Skin of body (tissue), 2 donors: ENCODE results near the gene AURKAIP1. TPM values are rescaled to one million over a fixed set of nuclear protein-coding genes. Genes with fewer than 3 reads are reported as not detected.
"Not testable (repeated sequence)": the region's sequence is repeated elsewhere in the genome, so short reads cannot be mapped to it uniquely, and the experiment has no call there.

ENCODE experiments used
- DNase-seq: peaks from one replicate; lab custom pipeline; 2025; lab: John Stamatoyannopoulos, UW
- total RNA-seq: library from RNA; depleted of rRNA; stranded (reverse); fragments of >200 nt; gene quantifications from one replicate; pipeline ENCODE4 v1.2.3, GENCODE V29; 2014

The AURKAIP1 gene
- 35.0 TPM for total RNA-seq

DNA sequence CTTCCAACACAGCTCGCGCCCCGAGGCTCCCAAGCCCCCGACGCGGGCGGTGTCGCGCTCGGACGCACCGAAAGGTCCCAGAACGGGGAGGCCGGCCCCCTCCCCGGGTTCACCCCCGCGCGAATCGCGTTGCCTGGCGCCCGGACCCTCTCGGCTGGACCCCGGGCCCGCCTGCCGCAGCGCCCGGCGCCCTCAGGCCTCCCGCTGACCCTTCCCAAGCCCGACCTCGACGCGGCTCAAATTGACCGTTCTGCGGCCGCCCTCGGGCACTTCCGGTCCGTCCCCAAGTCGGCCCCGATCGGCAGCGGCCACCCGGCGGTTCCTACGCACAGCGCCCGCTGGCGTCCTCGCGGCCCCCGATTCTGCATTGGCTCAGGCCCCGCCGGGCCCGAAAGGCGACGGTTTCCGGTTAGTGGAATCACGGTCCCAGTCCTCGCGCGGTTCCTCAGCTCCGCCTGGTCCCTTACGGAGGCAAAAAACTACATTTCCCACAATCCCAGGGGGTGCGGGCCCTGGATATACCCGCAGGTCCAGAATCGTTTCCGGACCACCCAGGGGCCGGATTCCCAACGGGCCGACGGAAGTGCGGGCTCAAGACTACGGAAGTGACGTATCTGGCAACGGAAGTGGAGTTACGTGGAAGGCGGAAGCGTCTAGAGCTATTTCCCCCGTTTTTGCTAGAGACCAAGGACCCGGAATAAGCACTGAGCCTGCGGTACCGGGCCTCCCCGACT lies at the start of gene AURKAIP1:
AURKAIP1 (minus strand) TSS at position 279 of the 734 bp plus-strand sequence. CDS start 451 bp downstream, outside the sequence.
- peak; percentile 100 for DNase-seq

DNA sequence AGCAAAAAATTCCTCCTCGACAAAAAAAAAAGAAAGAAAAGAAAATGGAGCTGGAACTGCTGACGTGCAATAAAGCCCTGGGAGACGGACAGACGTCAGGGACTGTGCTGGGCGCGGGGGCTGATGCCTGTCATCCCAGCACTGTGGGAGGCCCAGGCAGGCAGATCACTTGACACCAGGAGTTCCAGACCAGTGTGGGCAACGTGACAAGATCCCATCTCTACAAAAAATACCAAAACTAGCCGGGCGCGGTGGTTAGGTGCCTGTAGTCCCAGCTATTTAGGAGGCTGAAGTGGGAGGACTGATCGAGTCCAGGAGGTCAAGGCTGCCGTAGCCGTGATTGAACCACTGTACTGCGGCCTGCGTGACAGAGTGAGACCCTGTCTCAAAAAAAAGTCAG lies 49.7 kb upstream of the AURKAIP1 start:
- no peak for DNase-seq

DNA sequence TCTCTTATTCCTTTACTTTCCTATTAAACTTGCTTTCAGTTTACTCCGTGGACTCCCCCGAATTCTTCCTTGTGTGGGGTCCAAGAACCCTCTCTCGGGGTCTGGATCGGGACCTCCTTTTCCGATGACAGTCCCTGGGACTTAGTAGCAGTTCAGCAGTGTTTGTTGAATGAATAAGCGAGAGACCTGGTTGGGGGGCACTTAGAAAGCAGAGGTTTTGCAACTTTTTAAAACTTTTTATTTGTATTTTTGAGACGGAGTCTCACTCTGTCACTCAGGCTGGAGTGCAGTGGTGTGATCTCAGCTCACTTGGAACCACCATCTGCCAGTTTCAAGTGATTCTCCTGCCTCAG lies 48.2 kb upstream of the AURKAIP1 start:
- DNase-seq: no peak

DNA sequence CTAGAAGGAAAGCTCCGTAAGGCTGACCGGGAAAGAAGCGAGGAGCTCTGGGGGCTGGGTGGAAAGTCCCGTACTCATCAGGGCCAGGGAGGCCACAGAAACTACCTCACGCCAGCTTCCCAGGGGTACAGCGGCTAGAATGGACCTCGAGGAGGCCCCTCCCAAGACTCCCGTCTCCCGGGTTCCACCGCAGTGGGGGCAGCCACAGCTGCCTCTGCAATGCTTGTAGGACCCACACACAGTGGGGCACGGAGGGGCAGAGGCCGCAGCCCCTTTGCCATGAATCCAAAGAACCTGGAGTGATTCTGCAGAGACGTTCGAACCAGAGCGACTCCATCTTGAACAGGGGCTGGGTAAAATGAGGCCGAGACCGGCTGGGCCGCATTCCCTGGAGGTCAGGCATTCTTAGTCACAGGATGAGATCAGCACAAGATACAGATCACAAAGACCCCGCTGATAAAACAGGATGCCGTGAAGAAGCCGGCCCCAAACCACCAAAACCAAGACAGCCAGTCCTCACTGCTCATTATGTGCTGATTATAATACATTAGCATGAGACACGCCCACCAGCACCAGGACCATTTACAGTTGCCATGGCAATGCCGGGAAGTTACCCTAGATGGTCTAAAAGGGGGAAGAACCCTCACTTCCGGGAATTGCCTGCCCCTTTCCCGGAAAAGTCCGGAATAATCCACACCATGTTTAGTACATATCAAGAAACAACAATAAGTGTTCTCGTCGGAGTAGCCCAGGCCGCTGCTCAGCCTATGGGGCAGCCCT lies 47.6 kb upstream of the AURKAIP1 start:
- DNase-seq: no peak

DNA sequence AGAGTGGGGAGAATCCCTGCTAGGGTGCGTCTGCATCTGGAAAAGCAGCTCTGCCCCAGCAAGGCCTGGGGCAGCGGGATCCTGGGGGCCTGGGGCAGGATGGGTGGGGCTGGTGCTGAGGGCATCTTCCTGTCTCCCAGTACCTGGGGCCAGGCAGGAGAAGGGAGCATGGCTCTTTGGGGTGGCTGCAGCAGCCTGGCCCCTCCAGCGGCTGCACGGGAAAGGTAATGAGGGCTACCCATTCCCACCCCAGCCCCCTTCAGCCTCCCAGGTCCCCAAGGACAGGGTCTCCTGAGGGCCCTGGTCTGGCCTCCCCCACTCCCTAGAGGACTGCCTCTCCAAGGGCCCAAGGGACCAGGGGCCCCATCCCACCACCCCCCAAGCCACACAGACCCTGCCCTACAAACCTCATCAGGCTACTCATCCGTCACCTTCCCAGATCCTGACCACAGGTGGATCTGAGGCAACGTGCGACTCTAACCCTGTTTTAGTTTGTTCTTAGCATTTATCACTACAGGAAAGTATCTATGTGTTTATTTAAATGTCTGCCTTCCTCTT lies 47.0 kb upstream of the AURKAIP1 start:
- DNase-seq: no peak

DNA sequence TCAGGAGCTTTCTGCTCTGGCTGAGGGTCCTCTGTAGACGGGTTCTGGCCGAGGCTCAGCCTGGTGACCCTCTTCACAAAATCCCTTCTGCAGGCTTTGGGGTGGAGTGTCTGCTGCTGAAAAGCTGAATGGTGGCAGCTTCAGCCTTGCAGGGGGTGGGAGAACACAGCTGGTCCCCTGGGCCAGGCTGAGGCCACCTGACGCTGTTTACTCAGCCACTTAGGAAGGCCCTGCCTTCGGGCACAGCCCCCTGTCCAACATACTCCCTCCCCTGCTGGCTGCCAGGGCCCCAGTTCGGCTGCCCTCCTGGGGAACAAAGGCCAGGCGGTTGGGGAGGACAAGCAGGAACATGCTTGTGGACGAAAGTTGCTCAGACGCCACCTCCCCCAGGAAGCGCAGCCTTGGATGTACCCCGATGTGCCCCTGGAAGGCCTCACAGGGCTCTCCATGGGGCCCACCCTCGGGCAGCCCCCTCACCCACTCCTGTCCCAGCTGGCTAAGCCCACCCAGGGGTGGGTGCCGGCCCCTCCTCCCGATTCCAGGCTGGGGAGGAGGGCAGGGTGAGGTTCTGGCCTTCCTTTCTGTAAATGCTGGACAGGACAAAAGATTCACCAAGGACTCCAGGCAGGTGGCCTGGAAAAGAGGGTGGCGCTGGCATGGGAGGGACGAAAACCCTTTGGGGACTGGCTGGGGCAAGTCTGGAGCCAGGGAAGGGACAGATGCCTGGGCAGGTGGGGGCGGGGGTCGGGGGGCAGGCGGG lies 46.3 kb upstream of the AURKAIP1 start, which contains the start of gene ANKRD65:
ANKRD65 (minus strand) TSS at position 130 of the 760 bp plus-strand sequence. CDS start 271 bp downstream, outside the sequence.
- DNase-seq: no peak

DNA sequence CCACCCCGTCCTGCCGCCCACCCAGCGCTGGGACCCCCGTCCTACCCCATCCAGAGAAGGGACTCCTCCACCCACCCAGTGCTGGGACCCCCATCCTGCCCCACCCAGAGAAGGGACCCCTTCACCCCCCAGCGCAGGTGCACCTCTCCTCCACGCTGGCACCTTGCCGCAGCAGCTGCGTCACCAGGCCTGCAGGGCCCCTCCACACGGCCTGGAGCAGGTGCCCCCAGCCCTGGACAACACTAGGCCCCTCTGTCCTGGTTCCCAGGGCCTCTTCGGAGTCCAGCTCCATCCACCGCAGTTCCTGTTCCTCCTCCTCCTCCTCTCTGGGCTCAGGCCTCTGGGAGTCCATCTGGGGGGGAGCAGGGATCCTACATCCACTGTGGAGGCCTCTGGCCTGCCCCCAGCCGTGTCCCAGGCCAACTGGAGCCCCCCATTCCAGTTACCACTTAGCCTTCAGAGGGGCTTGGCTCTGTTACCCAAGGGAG lies 45.7 kb upstream of the AURKAIP1 start:
- DNase-seq: no peak

DNA sequence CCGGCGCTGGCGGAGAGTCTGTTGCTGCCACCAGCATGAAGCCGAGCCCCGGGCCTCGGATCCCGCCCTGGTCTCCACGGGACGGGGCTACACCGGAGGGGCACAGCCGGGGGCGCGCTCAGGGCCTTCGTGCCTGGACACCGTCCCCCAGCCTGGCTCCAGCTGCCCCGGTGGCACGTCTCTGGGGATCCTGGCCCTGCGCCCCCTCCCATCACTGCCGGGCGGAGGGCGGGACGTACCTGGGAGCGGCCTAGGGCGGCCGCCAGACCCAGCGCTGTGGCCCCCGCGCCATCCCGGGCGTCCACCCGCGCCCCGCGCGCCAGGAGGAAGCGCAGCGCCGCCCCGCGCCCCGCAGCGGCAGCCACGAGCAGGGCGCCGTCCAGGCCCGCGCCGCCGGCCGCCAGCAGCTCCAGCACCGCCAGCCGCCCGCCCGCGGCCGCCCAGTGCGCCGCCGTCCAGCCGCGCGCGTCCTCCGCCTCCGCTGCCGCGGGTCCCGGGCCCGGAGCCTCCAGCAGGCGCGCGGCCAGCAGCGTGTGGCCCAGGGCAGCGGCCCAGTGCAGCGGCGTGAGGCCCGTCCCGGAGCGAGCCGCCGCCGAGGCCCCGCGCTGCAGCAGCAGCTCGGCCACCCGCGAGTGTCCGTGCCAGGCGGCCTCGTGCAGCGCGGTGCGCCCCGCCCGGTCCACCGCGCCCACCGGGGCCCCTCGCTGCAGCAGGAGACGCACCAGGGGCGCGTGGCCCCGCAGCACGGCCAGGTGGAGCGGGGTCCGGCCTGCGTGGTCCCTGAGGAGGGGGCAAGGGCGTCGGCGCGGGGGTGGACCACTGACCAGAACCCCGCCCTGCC lies 45.0 kb upstream of the AURKAIP1 start:
- no peak for DNase-seq

DNA sequence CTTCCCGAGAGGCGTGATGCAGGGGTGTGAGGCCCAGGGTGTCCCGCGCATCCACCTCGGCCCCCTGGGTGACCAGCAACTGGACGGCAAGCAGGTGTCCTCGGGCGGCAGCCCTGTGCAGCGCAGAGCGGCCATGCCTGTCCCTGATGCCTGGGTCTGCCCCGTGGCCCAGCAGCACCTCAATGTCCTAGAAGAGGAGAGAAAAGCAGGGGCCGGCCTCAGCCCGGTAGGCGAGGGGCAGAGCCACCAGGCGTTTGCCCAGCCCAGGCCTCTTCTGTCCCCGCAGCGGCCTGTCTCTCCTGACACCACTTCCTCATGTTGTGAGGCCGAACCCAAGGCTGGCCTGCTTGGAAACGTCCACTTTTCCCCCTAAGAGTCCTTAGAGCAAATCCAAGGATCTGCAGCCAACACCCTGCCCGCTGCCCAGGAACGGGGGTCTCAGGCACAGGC lies 44.4 kb upstream of the AURKAIP1 start:
- no peak for DNase-seq

DNA sequence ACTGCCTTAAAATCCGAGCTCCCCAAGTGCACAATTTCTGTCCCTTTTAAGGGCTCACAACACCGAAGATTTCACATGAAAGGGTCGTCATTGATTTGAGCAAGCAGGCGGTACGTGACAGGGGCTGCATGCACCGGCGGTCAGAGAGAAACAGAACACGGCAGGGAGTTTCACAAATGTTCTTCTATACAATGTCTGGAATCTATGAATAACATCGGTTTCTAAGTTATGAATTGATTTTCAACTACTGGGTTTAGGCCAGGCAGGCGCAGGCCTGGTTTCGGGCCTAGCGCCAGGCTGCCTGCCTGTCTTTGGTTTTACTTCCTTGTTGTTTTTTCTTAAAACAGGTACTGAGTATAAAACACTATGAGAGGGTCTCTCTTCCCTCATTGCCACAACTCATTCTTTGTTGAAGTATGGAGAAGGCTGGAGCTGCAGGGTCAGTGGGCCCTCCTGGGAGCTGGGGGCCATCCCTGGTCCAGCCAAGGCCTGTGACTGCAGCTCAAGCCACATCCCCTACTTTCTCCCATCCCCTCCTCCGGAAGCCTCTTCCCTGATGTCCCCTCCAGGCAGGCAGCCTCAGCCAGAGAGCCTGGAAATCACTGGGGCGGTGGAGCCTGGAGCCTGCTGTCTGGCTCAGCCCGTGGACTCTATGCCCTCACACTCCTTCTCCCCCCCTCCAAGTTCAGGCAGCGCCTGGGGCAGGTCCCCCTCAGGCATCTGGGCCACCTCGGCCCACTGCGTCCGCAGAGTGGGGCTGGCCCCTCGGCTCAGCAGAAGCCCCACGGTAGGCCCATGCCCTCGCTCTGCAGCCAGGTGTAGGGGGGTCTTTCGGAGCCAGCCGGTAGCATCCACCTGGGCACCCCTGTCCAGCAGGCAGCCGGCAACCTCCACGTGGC lies 43.7 kb upstream of the AURKAIP1 start:
- DNase-seq: no peak

DNA sequence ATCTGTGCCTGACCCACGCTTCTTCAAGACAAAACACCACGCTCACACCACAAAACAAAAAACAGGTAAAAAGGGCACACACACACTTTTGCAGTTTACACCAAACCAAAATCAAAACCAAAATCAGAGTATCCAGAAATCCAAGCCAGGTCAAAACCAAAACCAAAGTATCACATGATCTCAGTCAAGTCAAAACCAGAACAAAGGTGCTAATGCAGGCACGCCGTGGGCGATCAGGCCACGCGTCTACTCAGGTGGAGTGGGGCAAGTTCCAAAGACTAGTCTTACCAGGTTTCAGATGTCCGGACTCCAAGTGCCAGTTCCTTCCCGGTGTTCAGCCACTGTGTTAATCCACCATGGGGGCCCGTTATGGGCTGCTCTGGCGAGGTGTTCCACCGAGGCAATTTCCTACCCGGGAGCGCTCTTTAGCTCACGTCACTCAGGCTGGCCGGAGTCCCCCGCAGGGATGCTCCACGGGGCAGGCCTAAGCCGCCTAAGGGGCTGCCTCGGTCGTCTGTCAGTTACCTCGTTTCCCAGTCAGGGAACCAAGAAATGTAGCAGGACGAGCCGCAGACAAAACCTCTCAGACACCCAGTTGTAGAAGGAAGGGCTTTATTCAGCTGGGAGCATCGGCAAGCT lies 42.9 kb upstream of the AURKAIP1 start:
- not testable (repeated sequence) for DNase-seq

DNA sequence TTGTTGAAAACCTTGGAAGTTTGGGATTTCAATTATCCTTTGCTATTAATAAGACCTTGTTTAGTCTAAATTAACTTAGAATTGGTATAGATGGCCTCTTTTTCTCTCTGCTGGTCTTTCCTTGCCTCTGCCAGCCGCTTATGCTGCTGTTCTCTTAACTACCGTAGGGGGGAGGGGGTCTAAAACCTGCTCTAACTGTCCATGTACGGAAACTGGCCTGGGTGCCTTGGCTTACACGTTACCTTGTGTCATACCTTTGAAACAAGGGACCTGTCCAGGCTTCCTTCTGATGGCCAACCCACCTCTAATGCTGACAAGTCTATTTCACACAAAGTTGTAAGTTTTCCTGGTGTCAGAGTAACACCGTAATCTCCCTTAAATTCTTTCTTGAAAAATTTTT lies 42.4 kb upstream of the AURKAIP1 start:
- not testable (repeated sequence) for DNase-seq

DNA sequence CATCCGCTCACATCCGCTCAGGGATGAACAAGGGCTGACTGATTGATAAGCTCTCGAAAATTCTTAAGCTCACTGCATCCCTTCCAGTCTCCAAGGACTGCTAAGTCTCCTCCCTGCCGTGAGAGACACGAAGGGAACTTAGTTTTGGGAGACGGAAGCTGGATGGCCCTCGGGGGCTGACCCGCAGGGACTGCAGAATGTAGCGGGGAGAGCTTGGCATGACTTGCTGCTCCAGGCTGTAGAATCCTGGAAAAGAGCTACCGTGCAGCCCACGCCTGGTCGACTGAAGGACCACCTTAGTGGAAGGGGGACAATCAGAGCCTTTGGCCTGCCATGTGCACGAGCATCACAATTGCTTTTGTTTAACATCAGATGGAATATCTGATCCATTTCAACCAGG lies 40.7 kb upstream of the AURKAIP1 start:
- DNase-seq: no peak

DNA sequence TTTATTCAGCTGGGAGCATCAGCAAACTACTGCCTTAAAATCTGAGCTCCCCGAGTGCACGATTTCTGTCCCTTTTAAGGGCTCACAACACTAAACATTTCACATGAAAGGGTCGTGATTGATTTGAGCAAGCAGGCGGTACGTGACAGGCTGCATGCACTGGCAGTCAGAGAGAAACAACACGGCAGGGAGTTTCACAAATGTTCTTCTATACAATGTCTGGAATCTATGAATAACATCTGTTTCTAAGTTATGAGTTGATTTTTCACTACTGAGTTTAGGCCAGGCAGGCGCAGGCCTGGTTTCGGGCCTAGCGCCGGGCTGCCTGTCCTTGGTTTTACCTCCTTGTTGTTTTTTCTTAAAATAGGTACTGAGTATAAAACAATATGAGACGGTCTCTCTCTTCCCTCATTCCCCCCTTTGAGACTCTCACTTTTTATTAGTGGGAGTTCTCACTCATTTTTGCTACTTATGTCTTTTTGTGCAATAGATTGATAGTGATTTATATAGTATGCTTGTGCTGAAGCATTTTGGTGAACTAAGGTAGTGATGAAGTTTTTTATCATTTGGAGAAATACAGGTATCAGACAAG lies 37.4 kb upstream of the AURKAIP1 start:
- not testable (repeated sequence) for DNase-seq

DNA sequence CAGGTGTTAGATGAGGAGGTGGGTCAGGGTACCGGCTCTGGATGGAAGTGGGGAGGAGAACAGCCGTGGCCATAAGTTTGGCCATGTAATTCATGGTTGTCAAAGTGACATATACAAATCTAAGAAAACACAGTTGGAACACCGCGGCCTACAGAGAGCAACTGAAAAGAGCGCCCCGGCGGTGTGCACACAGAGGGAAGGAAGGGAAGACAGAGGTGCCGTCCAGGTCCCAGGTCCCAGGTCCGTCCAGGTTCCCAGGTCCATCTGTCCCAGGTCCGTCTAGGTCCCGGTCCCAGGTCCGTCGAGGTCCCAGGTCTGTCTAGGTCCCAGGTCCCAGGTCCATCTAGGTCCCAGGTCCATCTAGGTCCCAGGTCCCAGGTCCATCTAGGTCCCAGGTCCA lies 36.6 kb upstream of the AURKAIP1 start:
- DNase-seq: no peak

DNA sequence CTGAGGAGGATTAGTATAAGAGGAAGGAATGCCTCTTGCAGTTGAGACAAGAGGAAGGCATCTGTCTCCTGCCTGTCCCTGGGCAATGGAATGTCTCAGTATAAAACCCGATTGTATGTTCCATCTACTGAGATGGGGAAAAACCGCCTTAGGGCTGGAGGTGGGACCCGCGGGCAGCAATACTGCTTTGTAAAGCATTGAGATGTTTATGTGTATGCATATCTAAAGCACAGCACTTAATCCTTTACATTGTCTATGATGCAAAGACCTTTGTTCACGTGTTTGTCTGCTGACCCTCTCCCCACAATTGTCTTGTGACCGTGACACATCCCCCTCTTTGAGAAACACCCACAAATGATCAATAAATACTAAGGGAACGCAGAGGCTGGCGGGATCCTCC lies 35.2 kb upstream of the AURKAIP1 start:
- DNase-seq: not testable (repeated sequence)

DNA sequence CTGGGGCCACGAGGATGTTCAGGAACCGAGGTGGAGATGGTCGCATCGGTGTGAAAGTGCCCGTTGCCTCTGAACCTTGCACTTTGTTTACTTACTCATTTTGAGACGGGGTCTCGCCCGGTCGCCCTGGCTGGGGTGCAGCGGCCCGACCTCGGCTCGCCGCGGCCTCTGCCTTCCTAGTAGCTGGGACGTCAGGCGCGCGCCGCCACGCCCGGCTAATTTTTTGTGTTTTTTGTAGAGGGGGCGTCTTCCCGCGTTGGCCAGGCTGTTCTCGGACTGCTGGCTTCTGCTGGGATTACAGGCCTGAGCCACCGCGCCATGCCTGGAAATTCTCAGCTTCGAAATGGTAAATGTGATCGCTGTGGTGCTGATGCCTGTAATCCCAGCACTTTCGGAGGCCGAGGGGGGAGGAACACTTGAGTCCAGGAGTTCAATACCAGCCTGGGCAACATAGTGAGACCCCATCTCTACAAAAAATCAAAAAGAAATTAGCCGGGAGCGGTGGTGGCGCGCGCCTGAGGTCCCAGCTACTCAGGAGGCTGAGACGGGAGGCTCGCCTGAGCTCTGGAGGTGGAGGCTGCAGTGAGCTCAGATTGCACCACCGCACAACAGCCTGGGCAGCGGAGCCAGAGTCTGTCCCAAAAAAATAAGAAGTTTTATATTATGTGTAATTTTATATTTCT lies 32.8 kb upstream of the AURKAIP1 start:
- no peak for DNase-seq
